Hepatocyte (in vitro differentiated cells): Measurements from ENCODE around the gene PLEKHG4B. TPM values are rescaled to one million over a fixed set of nuclear protein-coding genes. Genes with fewer than 3 reads are reported as not detected.

Experiments
- DNase-seq: peaks from one replicate; pipeline ENCODE4 v3.0.0-alpha.2; 2016; ENCODE audit warnings: low spot score
- H2AFZ ChIP-seq: fragments of 200-600 bp; sonication (generic); 2 replicates; pipeline ENCODE4 v1.6.0; 2016; ENCODE audit warnings: antibody characterized with exemption, mild to moderate bottlenecking
- H3K27ac ChIP-seq: fragments of 200-600 bp; sonication (generic); 2 replicates; pipeline ENCODE4 v1.5.1; 2016; ENCODE audit warnings: mild to moderate bottlenecking
- H3K27me3 ChIP-seq: fragments of 200-600 bp; sonication (generic); 2 replicates; pipeline ENCODE4 v1.6.1; 2016
- H3K36me3 ChIP-seq: fragments of 200-600 bp; sonication (generic); replicated peaks from 2 replicates; pipeline ENCODE4 v1.5.1; 2016; ENCODE audit warnings: low read depth; ENCODE audit not compliant: insufficient read depth
- H3K4me1 ChIP-seq: fragments of 200-600 bp; sonication (generic); 2 replicates; pipeline ENCODE4 v1.5.1; 2016; ENCODE audit warnings: mild to moderate bottlenecking, moderate library complexity; ENCODE audit not compliant: insufficient read depth
- H3K4me2 ChIP-seq: fragments of 200-600 bp; sonication (generic); 2 replicates; pipeline ENCODE4 v1.6.0; 2016
- H3K4me3 ChIP-seq: fragments of 200-600 bp; sonication (generic); 2 replicates; pipeline ENCODE4 v1.5.1; 2016; ENCODE audit warnings: mild to moderate bottlenecking
- H3K79me2 ChIP-seq: fragments of 200-600 bp; sonication (generic); 2 replicates; pipeline ENCODE4 v1.6.0; 2017; ENCODE audit warnings: mild to moderate bottlenecking
- H3K9me2 ChIP-seq: fragments of 200-600 bp; sonication (generic); replicated peaks from 2 replicates; pipeline ENCODE4 v1.6.0; 2017; ENCODE audit warnings: mild to moderate bottlenecking; ENCODE audit not compliant: insufficient read depth
- H3K9me3 ChIP-seq: fragments of 200-600 bp; sonication (generic); 2 replicates; pipeline ENCODE4 v1.5.1; 2016; ENCODE audit warnings: low read depth, mild to moderate bottlenecking
- H4K20me1 ChIP-seq: fragments of 200-600 bp; sonication (generic); 2 replicates; pipeline ENCODE4 v1.6.0; 2016; ENCODE audit warnings: mild to moderate bottlenecking; ENCODE audit not compliant: insufficient read depth, poor library complexity, severe bottlenecking
- EZH2 ChIP-seq: fragments of 200-600 bp; sonication (generic); IDR thresholded peaks from 2 replicates; pipeline ENCODE4 v1.6.1; 2016; ENCODE audit warnings: antibody characterized with exemption, mild to moderate bottlenecking, borderline replicate concordance
- EZH2phosphoT487 ChIP-seq: fragments of 200-600 bp; sonication (generic); IDR thresholded peaks from one replicate; pipeline ENCODE4 v1.6.1; 2018; ENCODE audit warnings: antibody characterized with exemption, mild to moderate bottlenecking, low read depth, moderate library complexity; ENCODE audit not compliant: unreplicated experiment, severe bottlenecking
- WGBS: methylation state at CpG from one replicate; pipeline ENCODE4 v1.1.6; 2016; ENCODE audit warnings: low lambda C conversion rate; ENCODE audit errors: missing lambda C conversion rate; 5-methylcytosine and 5-hydroxymethylcytosine counted together
- polyA plus RNA-seq: library from polyadenylated mRNA; unstranded; fragments of >200 nt; fragmentation: Nextera tagmentation; extraction: Ambion mirVana; gene quantifications from 2 replicates; pipeline ENCODE4 v1.2.1, GENCODE V29; 2016
- total RNA-seq: library from RNA; depleted of rRNA; stranded (reverse); fragments of >200 nt; gene quantifications from 2 replicates; pipeline ENCODE4 v1.2.3, GENCODE V29; 2014
- TF ChIP-seq, protein P1 (sequence below): fragments of 200-600 bp; sonication (generic); IDR thresholded peaks from 2 replicates; pipeline ENCODE4 v1.5.1; 2016; ENCODE audit warnings: antibody characterized with exemption, mild to moderate bottlenecking; ENCODE audit not compliant: poor library complexity

PLEKHG4B gene
- total and polyA plus RNA-seq, 2 experiments from 2014 or later, result 3.6 to 4.0 TPM

DNA sequence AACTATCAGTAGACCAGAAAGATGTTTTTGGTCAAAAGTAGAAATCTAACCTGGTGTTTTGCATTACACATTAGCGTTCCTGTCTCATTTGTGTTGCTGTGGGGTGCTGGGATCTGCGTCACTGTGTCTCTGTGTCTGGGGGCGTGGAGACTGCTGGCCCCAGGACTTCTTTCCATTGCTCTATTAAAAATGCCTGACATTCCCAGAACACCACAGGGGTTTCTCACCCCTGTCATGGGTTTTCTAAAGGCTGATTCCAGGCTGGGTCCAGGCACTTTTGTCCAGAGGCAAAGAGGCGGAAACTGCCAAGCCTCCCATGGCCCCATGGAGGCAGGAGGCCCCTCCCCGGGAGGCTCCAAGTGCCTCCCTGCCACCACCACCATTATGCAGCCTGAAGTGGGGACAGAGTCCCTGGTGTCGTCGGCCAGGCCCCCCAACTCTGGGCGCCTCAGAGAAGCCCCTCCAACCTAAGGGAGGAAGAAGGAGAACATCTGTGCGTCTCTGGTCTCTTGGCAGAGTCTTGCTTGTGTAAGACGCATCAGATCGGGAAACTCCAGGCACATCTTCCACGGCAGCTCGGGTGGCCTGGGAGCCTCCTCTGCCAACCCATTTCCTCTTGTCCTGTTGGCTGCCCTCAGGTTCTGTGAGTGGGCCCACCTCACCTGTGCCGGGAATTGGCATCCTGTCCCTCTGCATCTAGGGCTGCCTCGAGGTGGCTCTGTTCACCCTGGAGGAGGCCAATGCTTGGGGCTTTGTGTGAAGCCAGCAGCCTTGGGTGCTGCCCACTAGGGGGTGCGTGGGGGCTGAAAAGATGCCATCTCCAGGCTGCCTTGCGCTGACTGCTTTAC, 13.8 kb upstream of the PLEKHG4B start:
- no peak overlapping the region for H3K27ac ChIP-seq
- no peak for DNase-seq

DNA sequence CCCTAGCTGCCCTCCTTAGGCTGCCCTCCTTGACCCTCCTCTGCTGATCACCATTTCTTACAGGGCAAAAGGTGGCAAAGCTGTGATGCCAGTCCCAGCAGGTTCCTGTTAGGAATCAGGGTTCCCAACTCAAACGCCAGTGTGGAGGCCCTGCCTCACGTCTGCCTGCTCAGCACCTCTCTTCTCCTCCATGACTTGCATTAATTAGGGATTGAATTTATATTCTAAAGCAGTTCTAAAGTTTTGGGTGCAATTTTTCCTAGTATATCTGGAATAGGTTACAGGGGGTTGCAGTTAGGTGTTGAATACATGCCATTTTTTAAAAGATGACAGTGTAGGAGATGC, 13.2 kb upstream of the PLEKHG4B start:
- Histone ChIP-seq H3K9me3 (no peaks in the 10 kb centered on the region), H4K20me1 (no peaks in the 10 kb centered on the region), H3K36me3 (no peaks in the 10 kb centered on the region), H2AFZ (no peak overlapping the region), H3K27ac (no peak overlapping the region), H3K4me2 (no peak overlapping the region), H3K4me3 (no peak overlapping the region), H3K79me2 (no peaks in the 10 kb centered on the region), H3K9me2 (no peaks in the 10 kb centered on the region), H3K4me1 (peaks cover 14% of the 10 kb centered on the region), H3K27me3 (no peaks in the 10 kb centered on the region)
- no peak for DNase-seq
- TF ChIP-seq EZH2 (no peak), EZH2phosphoT487 (no peak)
- TF ChIP-seq, protein P1, sequence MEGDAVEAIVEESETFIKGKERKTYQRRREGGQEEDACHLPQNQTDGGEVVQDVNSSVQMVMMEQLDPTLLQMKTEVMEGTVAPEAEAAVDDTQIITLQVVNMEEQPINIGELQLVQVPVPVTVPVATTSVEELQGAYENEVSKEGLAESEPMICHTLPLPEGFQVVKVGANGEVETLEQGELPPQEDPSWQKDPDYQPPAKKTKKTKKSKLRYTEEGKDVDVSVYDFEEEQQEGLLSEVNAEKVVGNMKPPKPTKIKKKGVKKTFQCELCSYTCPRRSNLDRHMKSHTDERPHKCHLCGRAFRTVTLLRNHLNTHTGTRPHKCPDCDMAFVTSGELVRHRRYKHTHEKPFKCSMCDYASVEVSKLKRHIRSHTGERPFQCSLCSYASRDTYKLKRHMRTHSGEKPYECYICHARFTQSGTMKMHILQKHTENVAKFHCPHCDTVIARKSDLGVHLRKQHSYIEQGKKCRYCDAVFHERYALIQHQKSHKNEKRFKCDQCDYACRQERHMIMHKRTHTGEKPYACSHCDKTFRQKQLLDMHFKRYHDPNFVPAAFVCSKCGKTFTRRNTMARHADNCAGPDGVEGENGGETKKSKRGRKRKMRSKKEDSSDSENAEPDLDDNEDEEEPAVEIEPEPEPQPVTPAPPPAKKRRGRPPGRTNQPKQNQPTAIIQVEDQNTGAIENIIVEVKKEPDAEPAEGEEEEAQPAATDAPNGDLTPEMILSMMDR, result no peak
- 77% methylated on average over 2 of the region's 2 CpGs for WGBS

More for the DNA sequence above, 13.8 kb upstream of the PLEKHG4B start:
- Histone ChIP-seq H2AFZ (no peak overlapping the region), H4K20me1 (no peaks in the 10 kb centered on the region), H3K9me3 (no peaks in the 10 kb centered on the region), H3K27me3 (no peaks in the 10 kb centered on the region), H3K4me1 (peaks cover 14% of the 10 kb centered on the region), H3K79me2 (no peaks in the 10 kb centered on the region), H3K9me2 (no peaks in the 10 kb centered on the region), H3K4me3 (no peak overlapping the region), H3K4me2 (no peak overlapping the region), H3K36me3 (no peaks in the 10 kb centered on the region)
- TF ChIP-seq EZH2phosphoT487, result no peak
- TF ChIP-seq EZH2, result no peak
- TF ChIP-seq, protein P1, result peak; percentile 17
- 81% methylated on average over 17 of the region's 17 CpGs for WGBS

- H3K27ac ChIP-seq, result no peak overlapping the region
- TF ChIP-seq, protein P1, result no peak
- TF ChIP-seq EZH2 (no peak), EZH2phosphoT487 (no peak)
- no peaks in the 10 kb centered on the region for H3K79me2 ChIP-seq
- no peak overlapping the region for H3K4me2 ChIP-seq
- H3K4me1 ChIP-seq, result peaks cover 14% of the 10 kb centered on the region
- no peaks in the 10 kb centered on the region for H3K27me3 ChIP-seq
- no peaks in the 10 kb centered on the region for H3K9me2 ChIP-seq
- H4K20me1 ChIP-seq, result no peaks in the 10 kb centered on the region
- DNase-seq, result no peak
- H2AFZ ChIP-seq, result no peak overlapping the region
- H3K9me3 ChIP-seq, result no peaks in the 10 kb centered on the region
- 91% methylated on average over 10 of the region's 10 CpGs for WGBS
- H3K4me3 ChIP-seq, result no peak overlapping the region
- H3K36me3 ChIP-seq, result no peaks in the 10 kb centered on the region
Measured at GRCh38 chr5:79263-79662, 12.7 kb upstream of the PLEKHG4B start.
